DMS114 treated with DMSO at 0.1 percent for 48 hours (cell line): ENCODE measurements around the gene ABLIM2.

ENCODE experiments used
- DNase-seq: peaks from one replicate; lab custom pipeline; 2025; ENCODE audit not compliant: unreplicated experiment; lab: John Stamatoyannopoulos, UW

Gene ABLIM2

DNA sequence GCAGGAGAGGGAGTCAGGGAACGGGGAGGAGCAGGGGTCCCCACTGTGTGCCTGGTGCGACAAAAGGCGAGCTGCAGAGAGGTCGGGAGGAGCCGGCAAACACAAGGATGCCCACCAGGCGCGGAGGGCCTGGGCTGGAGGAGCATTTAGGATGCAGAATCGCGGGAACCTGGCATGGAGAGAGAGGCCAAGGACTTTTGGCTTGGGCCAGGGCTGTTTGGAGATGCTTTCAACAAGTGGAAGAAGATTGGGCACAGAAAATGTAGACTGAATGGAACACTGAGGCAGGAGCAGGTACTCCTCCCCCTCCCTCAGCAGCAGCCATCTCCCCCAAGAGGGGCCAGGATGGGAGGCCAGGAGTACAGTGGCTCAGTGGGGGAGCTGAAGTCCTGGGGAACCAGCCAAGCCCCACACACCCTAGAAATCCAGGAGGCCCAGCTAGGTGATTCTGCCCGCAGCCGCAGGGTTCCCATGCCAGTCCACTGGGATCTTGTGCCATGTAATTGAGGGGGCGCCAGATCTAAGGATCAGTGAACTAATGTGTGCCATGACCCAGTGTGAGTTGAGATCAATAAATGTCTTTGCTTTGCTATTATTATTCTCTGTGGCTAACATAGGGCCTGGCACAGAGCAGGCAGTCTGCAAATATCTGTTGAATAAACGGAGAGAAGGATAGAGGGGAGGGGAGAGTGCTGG lies 1.1 kb upstream of the ABLIM2 start:
- DNase-seq: no peak

DNA sequence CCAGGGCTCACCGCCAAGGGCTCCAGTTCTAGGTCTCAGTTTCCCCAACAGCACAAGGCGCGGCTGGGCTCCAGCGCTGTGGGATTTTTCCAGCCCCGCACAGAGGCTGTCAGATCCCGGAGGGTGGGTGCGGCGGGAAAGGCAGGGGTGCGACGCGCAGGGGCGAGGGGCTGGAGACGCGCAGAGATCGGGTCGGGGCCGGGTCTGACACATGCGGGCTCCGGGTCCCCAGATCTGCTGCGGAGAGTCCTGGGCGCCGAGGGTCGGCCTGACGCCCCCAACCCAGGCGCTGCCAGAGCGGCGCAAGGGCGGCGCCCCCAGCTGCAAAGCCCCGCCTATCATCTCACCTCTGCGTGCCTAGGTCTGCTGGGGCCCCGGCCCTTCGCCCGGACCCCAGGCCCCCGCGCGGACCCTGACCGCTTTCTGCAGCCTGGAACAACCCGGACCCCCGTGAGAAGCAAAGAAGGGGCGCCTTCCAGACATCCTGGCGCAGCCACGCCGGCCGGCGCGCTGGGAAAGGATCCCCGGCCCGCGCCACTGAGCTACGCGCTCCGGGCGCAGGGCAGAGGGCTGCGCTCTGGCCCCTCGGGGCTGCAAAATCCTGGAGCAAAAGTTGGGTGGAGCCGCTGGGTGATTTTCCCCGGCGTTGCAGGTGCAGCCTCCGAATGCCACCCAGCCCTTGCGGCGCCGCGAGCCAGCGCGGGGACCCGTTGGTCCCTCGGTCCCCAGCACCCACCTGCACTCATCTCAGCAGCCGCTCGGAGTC lies 486 bp downstream of the ABLIM2 start:
- no peak for DNase-seq

DNA sequence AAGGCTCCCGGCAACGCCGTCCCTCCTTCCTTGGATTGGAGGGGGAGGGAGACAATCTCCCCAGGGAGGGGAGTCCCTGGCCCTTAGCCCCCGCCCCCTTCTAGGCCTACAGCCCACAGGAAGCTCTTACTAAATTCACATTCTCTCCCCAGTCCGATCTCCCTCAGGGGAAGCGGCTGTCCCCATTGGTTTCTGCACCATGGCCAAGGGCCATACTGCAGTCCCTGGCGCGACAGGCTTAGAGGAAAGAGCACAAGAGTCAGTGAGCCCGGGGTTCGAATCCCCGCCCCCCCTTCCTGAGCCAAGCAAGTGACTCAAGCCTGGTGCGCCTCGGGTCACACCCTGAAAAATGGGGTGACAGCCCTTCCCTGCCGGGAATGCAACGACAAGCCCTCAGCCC lies 1.1 kb downstream of the ABLIM2 start:
- no peak for DNase-seq

DNA sequence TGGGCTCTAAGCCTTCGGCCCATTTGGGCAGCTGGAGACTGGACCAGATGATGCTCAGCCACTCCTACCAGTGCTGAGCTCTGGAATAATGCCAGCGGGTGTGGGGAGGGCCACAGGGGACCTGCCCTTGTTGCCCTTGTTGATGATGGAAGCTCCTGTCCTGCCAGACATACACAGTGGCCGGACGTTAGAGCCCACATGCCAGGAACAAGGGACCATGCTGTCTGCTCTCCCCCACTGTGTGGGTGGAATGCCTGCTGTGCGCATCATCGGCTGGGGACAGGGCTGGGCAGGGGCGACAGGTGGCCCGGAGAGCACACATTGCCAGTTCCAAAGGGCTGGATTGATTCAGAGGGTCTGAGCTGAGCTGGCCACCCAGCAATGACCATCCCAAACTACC lies 2.0 kb downstream of the ABLIM2 start:
- DNase-seq: no peak

DNA sequence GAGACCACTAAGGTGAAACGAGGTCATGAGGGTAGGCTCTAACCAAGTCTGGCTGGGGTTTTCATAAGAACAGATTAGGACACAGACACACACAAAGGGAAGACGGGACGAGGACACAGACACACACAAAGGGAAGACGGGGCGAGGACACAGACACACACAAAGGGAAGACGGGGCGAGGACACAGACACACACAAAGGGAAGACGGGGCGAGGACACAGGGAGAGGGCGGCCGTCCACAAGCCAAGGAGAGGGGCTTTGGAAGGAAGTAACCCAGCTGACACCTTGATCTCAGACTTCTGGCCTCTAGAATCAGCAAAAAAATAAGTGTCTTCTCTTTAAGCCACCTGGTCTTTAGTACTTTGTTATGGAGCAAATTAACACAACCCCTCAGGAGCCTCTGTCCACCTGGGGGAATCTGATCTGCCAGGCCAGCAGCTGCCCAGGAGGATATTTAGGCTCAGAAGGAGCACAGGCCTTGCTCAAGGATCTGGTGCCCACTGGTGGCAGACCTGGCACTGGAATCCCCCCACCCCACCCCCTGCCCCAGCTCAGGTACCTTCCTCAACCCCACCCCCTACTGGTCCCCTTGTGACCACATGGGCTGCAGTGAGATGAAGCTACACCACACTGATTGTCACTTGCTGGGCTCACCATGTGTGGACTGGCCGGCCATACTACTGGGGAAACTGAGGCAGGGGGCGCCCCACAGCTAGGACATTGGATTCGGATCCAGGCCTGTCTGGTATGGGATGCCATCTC lies 2.8 kb downstream of the ABLIM2 start:
- no peak for DNase-seq

GRCh38 chr4:8155048-8155447 lies 3.6 kb downstream of the ABLIM2 start:
- DNase-seq: no peak

DNA sequence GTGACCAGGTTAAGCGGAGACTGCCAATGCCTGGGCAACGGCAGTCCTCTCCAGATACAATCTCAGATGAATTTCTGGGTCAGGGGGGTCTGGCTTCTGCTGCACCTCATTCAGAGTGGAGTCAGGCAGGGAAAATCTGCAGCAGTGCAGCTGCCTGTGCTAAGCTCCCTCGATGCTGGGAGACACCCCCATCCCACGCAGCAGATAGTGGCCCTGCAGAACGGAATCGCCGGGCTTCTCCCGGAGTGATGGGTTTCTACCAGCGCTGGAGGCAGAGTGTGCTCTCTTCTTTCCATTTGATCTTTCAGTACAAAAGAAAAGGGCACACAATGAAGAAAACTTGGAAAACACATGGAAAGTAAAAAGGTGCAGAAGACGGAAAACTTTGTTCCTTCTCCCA lies 5.2 kb downstream of the ABLIM2 start:
- no peak for DNase-seq

- no peak for DNase-seq
Measured at GRCh38 chr4:8152865-8153257, 5.8 kb downstream of the ABLIM2 start.

DNA sequence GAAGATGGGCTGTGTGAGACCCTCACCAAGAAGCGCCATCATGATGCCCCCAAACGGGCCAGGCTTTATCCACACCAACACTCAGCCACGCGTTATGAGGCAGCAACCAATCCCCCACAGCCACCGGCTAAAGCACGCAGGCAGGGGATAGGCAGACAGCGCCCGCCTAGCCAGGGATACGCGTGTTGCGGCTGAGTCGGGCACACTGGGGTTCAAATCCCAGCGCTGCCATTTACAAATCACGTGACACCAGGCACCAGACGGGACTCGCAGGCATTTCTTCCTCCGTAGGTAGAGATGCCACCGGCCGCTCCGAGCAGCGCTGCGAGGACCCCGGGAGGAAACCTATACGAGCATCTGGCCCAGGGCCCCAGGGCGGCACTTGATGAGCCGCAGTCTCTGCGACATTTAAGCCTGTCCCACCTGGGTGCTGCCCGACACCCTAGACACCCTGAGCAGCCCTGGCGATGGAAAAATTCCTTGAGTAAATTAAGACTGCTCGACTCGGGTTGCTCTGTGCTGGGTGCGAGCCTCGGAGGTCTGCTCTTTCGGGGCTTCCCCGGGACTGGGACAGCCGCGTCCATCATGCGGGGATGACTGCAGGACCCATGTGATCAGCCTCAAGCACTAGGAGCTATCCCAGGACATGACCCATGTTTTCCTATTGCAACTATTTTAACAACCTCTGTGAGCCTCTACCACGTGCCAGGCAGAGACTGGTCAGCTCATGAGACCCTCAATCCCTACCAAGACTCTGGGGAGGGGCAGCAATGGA lies 6.3 kb downstream of the ABLIM2 start:
- DNase-seq: no peak

GRCh38 chr4:8151165-8151650 lies 7.4 kb downstream of the ABLIM2 start:
- no peak for DNase-seq

GRCh38 chr4:8150152-8151090 lies 8.2 kb downstream of the ABLIM2 start:
- DNase-seq: no peak

GRCh38 chr4:8149664-8150063 lies 8.9 kb downstream of the ABLIM2 start:
- no peak for DNase-seq

DNA sequence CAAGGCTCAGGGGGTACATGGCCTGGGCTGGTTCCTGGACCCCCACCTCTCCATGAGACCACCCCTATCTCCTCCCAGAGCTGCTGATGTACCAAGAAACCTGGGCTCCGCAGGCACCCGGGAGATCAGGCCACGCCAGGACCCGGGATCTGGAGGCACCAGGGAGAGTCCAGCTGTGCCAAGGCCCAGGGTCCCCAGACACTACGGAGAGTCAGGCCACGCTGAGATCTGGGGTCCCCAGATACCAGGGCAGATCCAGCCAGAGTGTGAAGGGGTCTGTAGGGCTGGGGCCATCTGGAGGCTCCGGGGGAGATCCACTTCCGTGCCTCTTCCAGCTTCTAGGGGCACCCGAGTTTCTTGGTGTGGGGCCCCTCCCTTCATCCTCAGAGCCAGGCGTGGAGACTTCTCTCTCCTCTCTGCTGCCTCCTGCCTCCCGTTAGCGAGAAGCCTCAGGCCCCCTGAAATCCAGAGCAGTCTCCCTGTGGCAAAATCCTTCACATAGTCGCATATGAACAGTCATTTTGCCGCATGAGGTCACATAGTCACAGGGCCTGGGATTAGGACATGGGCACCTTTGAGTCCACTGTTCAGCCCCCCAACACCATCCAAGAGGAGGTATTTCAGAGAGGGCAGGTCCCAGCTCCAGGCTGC lies 9.7 kb downstream of the ABLIM2 start:
- DNase-seq: no peak

GRCh38 chr4:8148159-8148558 lies 10.5 kb downstream of the ABLIM2 start:
- no peak for DNase-seq

GRCh38 chr4:8147231-8147970 lies 11.2 kb downstream of the ABLIM2 start:
- DNase-seq: no peak

DNA sequence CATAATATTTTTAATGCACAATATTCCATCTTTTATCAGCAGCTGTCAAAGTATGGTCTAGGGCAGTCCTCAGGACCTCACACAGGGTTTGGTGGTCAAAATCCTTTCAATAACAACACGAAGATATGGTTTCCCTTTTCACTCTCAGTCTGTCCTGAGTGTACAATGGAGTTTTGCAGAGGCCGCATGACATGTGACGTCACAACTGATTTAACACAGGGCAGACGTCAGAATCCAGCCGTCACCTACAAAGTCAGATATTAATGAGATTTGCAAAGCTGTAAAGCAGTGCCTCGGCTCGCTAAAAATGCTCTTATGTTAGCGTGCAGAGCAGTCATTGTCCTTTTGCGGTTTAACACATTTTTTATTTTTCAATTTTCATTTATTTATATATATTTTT lies 12.5 kb downstream of the ABLIM2 start:
- no peak for DNase-seq

GRCh38 chr4:8144359-8144758 lies 14.3 kb downstream of the ABLIM2 start:
- DNase-seq: no peak

DNA sequence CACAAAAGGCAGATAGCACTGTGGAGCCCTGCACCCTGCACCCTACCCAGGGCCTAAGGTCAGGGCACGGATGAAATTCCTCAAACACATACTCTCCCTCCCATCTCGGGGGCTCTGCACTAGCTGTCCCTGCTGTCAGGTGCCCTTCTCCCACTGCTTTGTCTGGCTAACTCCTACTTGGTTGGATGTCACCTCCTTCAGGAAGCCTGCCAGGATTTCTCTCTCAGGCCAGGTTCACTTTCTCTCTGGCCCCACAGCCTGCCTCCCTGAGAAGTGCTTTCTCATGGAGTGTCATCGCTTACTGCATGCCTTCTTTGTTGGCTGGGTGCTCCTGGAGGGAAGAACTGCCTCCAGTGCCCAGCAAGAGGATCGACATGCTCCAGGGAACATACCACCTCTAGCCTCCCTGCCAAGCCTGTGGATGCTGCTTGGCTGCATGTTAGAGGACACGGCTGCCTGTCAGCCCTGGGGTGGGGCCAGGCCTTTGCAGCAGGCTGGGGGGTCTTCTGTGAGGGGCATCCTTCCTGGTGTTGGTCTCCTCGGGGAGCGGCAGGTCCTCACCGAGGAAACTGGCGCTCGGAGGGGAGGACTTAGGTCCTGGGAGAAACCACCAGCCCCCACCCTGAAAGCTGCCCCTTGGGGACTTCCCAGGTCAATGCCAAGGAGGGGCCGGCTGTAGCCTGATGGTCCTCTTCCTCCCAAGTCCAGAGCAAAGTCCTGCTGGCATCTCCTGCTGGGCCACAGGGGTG lies 15.0 kb downstream of the ABLIM2 start:
- no peak for DNase-seq
